ENCODE measurements around the gene TUBGCP2. TPM values are rescaled to one million over a fixed set of nuclear protein-coding genes. Genes with fewer than 3 reads are reported as not detected.

The TUBGCP2 gene
- polyA plus RNA-seq, 1 donor (not counting 4 experiments of a cell fraction or from before 2014, with no cell fraction given) = 55.8 TPM

DNA sequence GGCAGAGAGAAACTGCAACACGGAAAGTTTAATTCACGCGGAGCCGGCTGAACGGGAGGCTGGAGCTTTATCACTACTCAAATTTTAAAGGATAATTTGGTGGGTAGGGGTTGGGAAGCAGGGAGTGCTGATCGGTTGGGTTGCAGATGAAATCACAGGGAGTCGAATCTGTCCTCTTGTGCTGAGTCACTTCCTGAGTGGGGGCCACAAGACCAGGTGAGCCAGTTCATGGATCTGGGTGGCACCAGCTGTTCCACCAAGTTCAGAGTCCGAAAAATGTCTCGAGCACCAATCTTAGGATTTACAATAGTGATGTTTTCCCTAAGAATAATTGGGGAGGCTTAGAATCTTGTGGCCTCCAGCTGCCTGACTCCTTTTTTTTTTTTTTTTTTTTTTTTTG is 34.9 kb upstream of the TUBGCP2 start:
- Histone ChIP-seq H4K20me1 (ENCODE audit: control insufficient read depth, extremely low read depth, insufficient read depth, low read length) (no peaks in the 10 kb centered on the region), H3K36me3 (ENCODE audit: control insufficient read depth in 2 of 2, extremely low read depth in 1 of 2, insufficient read depth in 2 of 2, low read length in 2 of 2) (no peaks in the 10 kb centered on the region), H3K4me2 (ENCODE audit: control insufficient read depth, extremely low read depth, insufficient read depth, low read depth, low read length) (no peak overlapping the region), H2AFZ (ENCODE audit: control insufficient read depth, low read length) (no peak overlapping the region), H3K9ac (ENCODE audit: control insufficient read depth, extremely low read depth, insufficient read depth, low read length) (no peak overlapping the region), H3K4me1 (ENCODE audit: control insufficient read depth, extremely low read depth, insufficient read depth, low read length) (no peaks in the 10 kb centered on the region), H3K79me2 (ENCODE audit: control insufficient read depth, insufficient read depth, low read length) (no peaks in the 10 kb centered on the region), H3K9me1 (ENCODE audit: control insufficient read depth, extremely low read depth, insufficient read depth, low read length) (no peaks in the 10 kb centered on the region), H3K9me3 (ENCODE audit: control insufficient read depth, low read depth, low read length) (no peaks in the 10 kb centered on the region), H3K27ac (ENCODE audit: control insufficient read depth, insufficient read depth, low read length) (no peak overlapping the region), H3K27me3 (ENCODE audit: control insufficient read depth, extremely low read depth, insufficient read depth, low read length) (peaks cover 5% of the 10 kb centered on the region), H3K4me3 (ENCODE audit: control insufficient read depth in 2 of 3, extremely low read depth in 1 of 3, insufficient read depth in 2 of 3, low read depth in 1 of 3, low read length in 3 of 3) (no peak overlapping the region)
- no peak for FAIRE-seq
- dilution Hi-C loops (cut with MboI; ENCODE audit: extremely low pct_ligation_motif_present, low sequenced_read_pairs) = no loop called here
- DNase-seq (ENCODE audit: low read depth, low spot score) = no peak
- no peak for TF ChIP-seq EZH2 (IDR thresholded peaks at IDR 0.05; ENCODE audit: low read length)
- TF ChIP-seq, protein P1, sequence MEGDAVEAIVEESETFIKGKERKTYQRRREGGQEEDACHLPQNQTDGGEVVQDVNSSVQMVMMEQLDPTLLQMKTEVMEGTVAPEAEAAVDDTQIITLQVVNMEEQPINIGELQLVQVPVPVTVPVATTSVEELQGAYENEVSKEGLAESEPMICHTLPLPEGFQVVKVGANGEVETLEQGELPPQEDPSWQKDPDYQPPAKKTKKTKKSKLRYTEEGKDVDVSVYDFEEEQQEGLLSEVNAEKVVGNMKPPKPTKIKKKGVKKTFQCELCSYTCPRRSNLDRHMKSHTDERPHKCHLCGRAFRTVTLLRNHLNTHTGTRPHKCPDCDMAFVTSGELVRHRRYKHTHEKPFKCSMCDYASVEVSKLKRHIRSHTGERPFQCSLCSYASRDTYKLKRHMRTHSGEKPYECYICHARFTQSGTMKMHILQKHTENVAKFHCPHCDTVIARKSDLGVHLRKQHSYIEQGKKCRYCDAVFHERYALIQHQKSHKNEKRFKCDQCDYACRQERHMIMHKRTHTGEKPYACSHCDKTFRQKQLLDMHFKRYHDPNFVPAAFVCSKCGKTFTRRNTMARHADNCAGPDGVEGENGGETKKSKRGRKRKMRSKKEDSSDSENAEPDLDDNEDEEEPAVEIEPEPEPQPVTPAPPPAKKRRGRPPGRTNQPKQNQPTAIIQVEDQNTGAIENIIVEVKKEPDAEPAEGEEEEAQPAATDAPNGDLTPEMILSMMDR (optimal IDR thresholded peaks at IDR 0.05 in 1 of 3, IDR thresholded peaks at IDR 0.05 in 1 of 3, conservative IDR thresholded peaks at IDR 0.05 in 1 of 3; ENCODE audit: extremely low read depth in 1 of 3, insufficient read depth in 2 of 3, low read length in 3 of 3) = no peak

DNA sequence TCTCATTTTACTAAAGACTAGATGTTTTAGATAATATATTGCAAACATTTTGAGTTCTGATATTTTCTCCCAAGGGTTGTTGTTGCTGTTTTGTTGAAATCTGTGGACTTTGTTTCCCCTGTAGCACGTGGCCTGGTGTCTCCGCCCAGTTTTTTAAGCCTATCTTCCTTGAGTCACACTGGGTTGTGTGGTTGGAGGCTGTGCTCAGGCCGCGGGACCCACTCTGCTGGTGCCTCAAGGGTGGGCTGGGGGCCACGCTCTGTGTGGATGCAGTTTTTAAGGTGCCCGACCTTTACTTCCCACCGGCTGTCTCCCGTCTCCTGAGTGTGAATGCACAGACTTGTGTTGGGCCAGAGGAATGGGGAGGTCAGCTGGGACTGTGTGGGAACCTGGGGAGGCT is 34.3 kb upstream of the TUBGCP2 start:
- H3K4me3 ChIP-seq (ENCODE audit: control insufficient read depth in 2 of 3, extremely low read depth in 1 of 3, insufficient read depth in 2 of 3, low read depth in 1 of 3, low read length in 3 of 3) = no peak overlapping the region
- H3K9ac ChIP-seq (ENCODE audit: control insufficient read depth, extremely low read depth, insufficient read depth, low read length) = no peak overlapping the region
- FAIRE-seq (no peak), DNase-seq (ENCODE audit: low read depth, low spot score) (no peak)
- H3K9me1 ChIP-seq (ENCODE audit: control insufficient read depth, extremely low read depth, insufficient read depth, low read length) = no peaks in the 10 kb centered on the region
- peak overlapping the region; percentile 17 for H2AFZ ChIP-seq (ENCODE audit: control insufficient read depth, low read length)
- no peaks in the 10 kb centered on the region for H3K79me2 ChIP-seq (ENCODE audit: control insufficient read depth, insufficient read depth, low read length)
- no peak overlapping the region for H3K4me2 ChIP-seq (ENCODE audit: control insufficient read depth, extremely low read depth, insufficient read depth, low read depth, low read length)
- H3K36me3 ChIP-seq (ENCODE audit: control insufficient read depth in 2 of 2, extremely low read depth in 1 of 2, insufficient read depth in 2 of 2, low read length in 2 of 2) = no peaks in the 10 kb centered on the region
- peaks cover 5% of the 10 kb centered on the region for H3K27me3 ChIP-seq (ENCODE audit: control insufficient read depth, extremely low read depth, insufficient read depth, low read length)
- H3K27ac ChIP-seq (ENCODE audit: control insufficient read depth, insufficient read depth, low read length) = no peak overlapping the region
- no peaks in the 10 kb centered on the region for H3K4me1 ChIP-seq (ENCODE audit: control insufficient read depth, extremely low read depth, insufficient read depth, low read length)
- dilution Hi-C loops (cut with MboI; ENCODE audit: extremely low pct_ligation_motif_present, low sequenced_read_pairs) = no loop called here
- no peaks in the 10 kb centered on the region for H4K20me1 ChIP-seq (ENCODE audit: control insufficient read depth, extremely low read depth, insufficient read depth, low read length)
- TF ChIP-seq, protein P1 (optimal IDR thresholded peaks at IDR 0.05 in 1 of 3, IDR thresholded peaks at IDR 0.05 in 1 of 3, conservative IDR thresholded peaks at IDR 0.05 in 1 of 3; ENCODE audit: extremely low read depth in 1 of 3, insufficient read depth in 2 of 3, low read length in 3 of 3) = no peak
- no peak for TF ChIP-seq EZH2 (IDR thresholded peaks at IDR 0.05; ENCODE audit: low read length)
- H3K9me3 ChIP-seq (ENCODE audit: control insufficient read depth, low read depth, low read length) = no peaks in the 10 kb centered on the region

All from keratinocyte (primary cell).